Activated CD4-positive, alpha-beta T cell treated with anti-CD3 and anti-CD28 coated beads for 4 hours (primary cell): Measurements from ENCODE around the gene LPAR2.
A peak's percentile ranks its signal among the peaks of the same experiment; 100 is the strongest.
"Not testable (repeated sequence)": the region's sequence is repeated elsewhere in the genome, so short reads cannot be mapped to it uniquely, and the experiment has no call there.

Experiments used
- DNase-seq, 2 donors: peaks; one replicate each; pipeline ENCODE4 v3.0.0-alpha.2; 2020

Gene LPAR2

DNA sequence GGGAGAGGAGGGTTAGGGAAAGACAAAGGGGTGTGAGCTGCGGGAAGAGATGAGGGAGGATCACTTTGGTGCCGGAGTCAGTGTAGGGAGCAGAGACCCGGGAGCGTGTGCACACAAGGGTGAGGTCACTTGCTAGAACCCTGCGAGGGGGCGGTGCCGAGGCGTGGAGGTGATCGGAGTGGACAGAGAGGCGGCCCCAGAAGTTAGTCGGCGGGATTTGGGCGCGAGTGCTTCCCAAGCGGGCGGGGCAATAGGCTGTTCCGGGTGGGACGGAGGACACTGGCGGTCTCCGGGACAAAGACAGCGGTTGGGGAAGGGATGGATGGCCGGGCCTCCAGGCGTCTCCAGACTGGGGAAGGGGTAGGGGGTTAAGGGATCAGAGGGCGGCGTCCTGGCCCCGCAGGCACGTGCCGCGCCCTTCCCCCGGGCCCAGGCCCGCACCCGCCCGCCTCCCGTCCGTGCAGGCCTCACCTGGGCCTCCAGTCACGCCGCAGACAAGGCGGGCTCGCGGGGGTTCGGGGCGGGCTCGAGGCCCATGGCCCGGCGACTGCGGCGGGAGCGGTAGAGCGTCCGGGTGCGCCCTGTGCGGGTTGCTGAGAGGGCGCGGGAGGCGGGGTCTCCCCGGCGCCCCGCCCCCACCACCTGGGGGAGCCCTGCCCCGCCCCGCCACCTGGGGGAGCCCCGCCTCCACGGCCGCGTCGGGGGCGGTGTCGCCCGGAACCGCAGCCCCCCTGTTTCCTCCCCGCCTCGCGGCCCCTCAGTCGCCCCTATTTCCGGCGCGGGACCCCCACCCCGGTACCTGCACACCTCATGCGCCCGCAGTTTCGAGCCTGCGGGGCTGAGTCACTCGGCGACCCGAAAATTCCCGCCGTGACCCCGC lies at the start of gene LPAR2:
Gene LPAR2, minus strand, starts transcription at position 600 of the 880 bp plus-strand sequence. CDS start 945 bp downstream, outside the sequence.
- DNase-seq, result peak; percentile 76 to 80

DNA sequence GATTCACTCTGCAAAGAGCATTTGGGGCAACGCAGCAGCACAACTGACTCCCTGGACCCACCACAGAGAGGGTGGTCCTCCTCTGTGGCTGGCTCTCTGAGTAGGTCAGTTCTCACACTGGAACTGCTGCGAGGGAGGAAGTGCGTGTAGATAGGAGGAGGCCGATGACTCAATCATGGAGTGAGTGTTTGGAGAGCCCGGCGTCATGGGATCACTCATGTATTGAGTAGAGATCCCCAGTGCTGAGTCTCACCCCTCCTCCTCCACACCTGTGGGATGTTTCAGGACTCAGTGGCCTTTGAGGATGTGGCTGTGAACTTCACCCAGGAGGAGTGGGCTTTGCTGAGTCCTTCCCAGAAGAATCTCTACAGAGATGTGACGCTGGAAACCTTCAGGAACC lies 49.6 kb upstream of the LPAR2 start:
- DNase-seq, result no peak

DNA sequence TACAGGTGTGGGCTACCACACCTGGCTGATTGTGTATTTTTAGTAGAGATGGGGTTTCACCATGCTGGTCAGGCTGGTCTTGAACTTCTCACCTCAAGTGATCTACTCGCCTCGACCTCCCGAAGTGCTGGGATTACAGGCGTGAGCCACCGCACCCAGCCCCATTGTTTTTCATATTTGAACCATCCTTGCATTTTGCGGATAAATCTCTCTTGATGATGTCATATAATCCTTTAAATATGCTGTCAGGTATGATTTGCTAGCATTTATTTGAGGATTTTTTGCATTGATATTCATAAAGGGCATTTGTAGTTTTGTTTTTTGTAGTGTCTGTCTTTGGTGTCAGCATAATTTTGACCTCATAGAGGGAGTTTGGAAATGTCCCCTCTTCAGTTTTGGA lies 46.3 kb upstream of the LPAR2 start:
- no peak for DNase-seq

DNA sequence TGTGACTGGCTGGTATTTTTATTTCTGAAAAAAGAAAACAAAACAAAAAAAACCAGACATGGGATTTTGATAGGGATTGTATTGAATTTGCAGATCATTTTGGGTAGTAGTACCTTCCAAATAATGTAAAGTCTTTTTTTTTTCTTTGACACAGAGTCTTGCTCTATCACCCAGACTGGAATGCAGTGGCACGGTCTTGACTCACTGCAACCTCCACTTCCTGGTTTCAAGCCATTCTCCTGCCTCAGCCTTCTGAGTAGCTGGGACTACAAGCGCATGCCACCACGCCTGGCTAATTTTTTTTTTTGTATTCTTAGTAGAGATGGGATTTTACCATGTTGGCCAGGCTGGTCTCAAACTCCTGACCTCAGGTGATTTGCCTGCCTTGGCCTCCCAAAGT lies 44.8 kb upstream of the LPAR2 start:
- no peak for DNase-seq

DNA sequence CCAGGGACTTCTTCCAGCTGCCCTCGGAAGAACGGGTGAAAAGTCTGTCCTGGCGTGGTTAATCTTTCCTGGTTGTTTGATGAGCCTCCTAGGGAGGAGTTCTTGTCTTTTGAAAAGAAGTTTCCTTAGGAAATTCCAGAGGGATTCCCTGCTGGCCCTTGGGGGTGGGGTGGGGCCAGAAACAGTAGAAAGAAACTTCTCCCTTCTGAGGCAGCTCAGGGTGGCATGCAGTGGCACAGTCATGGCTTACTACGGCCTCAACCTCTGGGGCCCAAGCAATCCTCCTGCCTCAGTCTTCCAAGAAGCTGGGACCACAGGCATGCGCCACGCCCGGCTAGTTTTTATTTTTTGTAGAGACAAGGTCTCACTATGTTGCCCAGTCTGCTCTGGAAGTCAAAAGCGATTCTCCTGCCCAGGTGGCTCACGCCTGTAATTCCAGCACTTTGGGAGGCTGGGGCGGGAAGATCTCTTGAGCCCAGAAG lies 42.1 kb upstream of the LPAR2 start:
- DNase-seq, result no peak

DNA sequence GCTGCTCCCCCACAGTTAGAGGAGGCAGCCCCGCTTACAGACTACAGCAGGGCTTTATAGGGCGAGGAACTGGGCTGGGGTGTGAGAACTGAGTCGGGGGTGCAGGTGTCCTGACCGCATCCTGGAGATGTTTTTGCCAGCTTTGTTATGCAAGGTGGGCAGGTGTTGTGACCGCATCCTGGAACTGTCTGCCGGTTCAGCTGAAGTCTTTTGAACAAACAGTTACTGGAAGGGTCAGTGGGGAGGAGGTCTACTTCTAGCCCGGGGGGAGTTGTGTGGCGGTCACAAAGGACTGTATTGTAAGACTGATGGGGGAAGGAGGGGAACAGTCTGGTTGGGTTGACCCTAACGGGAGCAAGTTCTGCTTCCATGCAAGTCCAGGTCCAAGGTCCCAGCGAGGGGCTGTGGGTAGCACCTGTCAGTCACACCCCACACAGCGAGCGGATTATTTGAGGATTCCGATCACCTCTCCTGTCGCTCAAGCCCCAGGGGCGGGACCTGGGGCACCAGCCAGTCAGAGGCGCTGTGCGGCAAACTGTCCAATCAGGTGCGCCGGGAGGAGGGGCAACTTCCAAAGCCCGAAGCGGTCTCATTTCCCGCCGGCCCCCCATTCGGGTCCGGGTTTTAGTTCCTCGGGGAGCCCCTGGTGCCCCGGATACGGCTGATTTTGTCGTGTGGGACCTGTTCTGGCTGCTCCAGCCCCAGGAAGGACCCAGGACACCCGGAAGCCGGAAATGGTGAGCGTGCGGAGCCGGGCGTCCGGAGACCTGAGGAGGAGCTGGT lies 40.4 kb upstream of the LPAR2 start, which contains the start of gene ZNF101:
Gene ZNF101, plus strand, starts transcription at position 610 of the 783 bp plus-strand sequence. Its CDS starts 125 bp downstream, at position 735.
- DNase-seq, result peak; percentile 92

DNA sequence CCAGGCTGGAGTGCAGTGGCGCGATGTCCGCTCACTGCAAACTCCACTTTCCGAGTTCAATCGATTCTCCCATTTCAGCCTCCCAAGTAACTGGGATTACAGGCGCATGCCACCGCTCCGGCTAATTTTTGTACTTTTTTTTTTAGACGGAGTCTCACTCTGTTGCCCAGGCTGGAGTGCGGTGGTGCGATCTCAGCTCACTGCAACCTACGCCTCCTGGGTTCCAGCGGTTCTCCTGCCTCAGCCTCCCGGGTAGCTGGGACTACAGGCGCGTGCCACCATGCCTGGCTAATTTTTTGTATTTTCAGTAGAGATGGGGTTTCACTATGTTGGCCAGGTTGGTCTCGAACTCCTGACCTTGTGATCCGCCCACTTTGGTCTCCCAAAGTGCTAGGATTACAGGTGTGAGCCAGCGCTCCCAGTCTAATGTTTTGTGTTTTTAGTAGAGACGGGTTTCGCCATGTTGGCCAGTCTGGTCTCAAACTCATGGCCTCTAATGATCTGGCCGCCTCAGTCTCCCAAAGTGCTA lies 37.5 kb upstream of the LPAR2 start:
- not testable (repeated sequence) for DNase-seq

DNA sequence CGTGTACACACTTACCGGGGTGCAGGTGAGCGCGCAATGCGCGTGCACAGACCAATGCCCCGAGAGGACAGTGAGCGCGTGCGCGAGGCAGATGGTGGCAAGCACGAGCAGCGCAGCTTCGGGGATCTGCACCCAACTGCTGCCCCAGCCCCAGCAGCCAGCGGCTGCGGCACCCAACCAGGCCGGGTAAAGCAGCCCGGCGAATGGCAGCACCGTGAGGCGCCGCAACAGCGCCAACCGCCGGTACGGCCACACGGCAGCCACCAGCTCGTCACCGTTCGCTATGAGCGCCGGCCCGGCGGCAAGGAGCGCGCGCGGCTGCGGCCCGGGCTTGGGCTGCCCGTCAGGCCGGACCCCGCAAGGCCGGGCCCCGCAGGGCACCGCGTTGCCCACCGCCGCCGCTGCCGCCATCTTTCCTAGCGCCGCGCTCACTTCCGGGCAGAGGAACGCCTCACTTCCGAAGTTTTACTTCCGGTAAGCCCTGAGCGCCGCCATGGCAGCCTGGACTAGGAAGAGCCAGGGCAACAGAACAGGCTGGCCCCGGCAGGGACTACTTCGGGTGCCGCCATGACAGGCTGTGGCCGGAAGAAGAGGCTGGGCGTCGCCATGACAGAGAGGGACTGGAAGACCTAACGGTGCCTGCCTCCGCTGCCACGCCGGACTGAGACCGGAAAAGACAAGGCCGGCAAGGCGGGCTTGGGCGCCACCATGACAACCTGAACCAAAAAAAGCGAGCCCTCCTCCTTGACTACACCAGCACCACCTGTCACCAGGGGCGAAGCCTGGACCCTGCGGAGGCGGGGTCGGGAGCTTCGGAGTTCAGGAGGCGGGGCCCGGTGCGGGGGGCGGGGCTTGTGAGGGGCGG lies 35.5 kb upstream of the LPAR2 start, which contains the start of gene ATP13A1:
Gene ATP13A1, minus strand, starts transcription at position 421 of the 865 bp plus-strand sequence. Its CDS starts 10 bp downstream, at position 411.
- peak; percentile 90 to 95 for DNase-seq

DNA sequence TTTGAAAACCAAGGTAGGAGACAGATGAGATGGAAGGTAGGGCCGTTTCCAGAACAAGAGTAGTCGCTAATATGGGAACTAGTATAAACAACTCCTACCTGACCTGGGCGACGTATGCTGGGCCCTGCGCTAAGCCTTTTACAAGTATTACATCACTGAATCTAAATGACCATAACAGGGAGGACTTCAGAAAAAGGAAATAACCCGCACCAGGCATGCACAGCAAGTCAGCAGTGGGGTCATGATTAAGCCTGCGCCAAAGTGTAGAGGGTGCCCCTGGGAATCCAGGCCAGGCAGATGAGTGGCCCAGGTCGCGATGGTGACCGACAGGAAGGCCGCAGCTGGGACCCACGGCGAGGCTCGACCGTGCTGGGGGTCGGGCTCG lies 34.8 kb upstream of the LPAR2 start:
- no peak for DNase-seq

DNA sequence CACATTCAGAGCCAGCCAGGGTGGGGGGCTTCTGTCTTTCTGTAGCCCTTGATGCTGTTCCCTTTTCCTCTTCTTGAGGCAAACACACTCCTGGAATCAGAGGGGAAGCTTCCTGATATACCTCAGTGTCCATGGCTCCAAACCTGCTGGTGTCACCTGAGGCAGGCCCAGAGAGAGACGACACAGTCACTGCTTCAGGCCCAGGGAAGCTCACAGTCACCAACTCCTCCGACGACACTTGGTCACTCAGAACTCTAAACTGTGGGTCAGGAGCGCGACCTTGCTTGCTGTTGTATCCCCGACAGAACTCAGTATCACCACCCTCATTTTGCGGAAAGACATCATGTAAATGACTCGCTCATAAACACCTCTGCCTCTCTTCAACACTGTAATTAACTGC lies 34.3 kb upstream of the LPAR2 start:
- no peak for DNase-seq

DNA sequence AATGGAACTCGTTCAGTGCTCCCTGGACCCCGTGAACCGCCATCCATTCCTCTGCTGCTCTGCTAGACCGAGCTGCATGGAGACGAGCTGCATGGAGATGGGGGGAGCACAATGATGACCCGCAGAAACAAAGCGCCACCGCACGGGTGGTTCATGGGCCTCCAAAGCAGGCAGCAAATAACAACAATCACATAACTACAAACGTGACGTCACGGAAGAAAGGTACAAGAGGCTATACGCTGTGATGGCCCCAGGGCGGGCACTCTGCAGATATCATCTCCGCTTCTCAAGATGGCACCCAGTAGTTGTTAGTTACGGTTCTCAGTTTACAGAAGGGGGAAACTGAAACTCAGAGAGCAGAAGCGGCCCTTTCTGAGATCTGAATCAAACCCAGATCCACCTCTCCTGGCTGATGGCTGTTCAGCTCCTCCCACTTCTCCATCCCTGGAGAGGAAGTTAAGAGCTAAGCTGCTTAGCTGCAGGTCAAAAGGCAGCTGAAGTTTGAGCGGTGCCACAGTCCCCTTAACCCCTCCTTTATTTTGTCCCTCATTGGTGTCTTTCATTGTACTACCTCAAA lies 33.7 kb upstream of the LPAR2 start:
- DNase-seq, result no peak

DNA sequence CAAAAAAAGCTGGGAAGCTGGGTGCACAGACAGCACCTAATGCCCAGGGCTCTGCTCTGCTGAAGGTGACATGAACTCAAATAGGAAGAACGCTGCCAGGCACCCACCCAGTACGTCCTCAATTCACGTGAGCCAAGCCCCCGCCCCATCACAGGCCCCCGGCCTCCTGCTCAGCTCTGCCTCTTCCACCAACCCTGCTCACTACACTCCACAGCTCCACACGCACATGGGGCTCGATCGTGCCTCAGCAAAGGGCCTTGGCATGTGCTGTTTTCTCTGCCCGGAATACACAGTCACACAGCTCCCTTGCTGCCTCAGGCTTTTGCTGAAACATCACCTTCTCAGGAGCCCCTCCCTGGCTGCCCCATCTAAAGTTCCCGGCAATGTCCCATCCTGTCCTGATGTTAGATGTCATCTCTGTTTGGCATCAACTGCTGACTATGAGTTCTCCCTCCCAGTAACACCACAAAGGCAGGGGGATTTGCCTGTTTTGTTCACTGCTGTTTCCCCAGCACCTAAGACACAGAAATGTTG lies 33.2 kb upstream of the LPAR2 start:
- no peak for DNase-seq

DNA sequence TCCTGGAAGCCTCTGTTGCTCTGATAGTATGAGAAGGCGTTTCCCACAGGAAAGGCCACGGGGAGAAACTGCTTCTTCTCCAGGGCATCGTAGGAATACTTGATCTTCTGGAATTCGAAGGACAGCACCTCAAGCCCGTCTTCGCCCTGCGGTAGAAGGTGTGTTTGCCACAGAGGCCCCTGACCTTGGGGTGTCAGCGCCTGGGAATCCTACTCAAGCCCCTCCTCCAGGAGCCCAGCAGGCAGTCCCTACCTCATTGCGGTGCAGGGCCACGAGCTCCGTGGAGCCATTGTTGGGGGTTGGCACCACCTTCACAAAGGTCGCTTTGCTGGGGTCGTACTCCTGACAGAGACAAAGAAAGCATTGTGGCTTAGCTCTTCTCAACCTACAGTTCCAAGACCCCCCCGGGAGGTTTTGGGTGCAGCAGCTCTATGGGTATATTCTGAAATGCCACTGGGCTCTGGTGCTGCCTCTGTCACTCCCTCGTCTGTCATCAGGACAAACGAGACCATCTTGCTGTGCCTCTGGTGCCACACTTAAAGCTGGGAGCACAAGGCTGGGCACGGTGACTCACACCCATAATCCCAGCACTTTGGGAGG lies 31.7 kb upstream of the LPAR2 start:
- no peak for DNase-seq

DNA sequence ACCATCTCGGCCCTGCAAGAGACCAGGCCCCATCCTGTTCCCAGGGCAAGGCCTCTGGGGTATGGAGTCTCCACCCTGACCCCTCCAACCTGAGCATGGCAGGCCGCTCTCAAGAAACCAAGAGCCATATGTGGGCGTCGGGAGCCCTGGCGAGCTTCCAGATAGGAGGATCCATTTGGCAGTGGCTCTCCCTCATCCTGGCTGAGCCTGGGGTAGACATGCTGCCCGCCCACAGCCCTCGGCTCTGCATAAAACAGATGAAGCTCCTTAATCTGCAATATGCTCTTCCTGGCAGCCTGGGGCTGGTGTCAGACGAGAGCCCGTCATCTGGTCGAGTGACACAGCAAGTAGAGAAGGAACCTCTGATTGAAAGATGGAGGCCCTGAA lies 29.4 kb upstream of the LPAR2 start:
- no peak for DNase-seq

DNA sequence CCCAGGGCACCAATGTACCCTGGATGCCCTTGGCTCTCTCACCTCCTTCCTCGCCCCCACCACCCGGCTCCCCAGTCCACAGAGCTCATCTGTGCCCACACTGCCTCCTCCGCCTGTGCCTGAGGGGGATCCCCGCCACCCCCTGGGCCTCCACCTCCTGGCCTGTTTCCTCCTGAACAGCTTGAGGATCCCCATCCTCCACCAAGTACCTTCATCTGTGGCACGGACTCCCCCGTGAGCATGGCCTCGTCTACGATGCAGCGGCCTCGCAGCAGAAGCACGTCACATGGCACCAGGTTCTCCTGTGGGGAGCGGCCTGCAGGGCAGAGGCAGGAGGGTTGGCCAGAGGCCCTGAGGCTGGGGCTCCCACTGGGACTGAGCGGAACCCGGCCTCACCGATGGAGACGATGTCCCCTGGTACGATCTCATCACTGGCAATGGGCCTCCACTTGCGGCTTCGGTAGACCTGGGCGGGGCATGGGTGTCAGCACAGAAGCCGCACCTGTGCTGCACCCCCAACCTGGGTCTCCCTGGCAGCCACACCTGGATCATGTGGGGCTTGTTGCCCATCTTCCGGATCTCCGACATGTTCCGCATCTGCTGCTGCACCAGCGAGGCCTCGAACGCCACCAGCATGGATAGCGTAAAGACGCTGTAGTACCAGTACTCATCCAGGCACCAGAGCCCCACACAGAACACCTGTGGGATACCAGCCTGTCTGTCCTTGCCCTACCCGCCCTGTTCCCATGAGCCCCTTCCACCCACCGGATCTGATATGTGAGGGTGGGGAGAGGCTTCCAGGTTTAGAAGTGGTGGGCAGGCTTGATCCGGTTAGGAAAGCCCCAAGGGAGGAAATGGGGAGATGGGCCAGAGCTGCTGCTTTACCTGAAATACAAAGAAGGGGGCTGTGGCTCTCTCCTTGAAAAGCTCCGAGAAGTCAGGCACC lies 28.7 kb upstream of the LPAR2 start:
- no peak for DNase-seq

DNA sequence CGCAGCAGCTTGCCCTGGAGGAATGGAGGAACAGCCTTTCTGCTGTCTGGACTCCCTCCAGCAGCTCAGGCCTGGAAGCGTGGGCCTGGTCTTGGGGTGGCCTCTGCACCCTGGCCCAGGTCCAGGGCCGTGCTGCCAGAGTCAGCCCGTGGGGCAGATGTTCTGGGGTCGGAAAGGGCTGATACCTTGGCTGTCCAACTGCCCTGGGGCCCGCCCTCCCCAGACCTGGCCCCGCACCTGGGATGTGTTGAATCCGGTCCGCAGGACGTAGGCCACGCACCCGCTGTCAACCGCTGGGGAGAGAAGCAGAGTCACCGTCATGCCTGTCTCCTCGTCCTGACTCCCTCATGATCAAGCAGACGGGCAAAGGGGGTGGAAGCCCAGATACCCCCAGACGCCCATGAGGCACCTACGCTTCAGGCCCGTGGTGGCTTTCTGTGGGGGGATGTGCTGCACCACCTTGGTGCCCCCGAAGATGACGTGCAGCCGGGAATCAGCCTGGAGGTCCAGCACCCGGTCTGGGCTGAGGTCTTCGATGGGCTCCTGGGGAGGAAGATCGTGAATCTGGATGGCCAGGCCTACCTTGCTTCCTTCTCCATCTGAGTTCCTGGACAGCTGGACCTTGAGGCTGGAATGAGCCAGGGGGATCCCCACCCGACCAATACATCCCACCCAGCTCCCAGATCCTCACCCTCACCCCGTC lies 27.8 kb upstream of the LPAR2 start:
- no peak for DNase-seq

DNA sequence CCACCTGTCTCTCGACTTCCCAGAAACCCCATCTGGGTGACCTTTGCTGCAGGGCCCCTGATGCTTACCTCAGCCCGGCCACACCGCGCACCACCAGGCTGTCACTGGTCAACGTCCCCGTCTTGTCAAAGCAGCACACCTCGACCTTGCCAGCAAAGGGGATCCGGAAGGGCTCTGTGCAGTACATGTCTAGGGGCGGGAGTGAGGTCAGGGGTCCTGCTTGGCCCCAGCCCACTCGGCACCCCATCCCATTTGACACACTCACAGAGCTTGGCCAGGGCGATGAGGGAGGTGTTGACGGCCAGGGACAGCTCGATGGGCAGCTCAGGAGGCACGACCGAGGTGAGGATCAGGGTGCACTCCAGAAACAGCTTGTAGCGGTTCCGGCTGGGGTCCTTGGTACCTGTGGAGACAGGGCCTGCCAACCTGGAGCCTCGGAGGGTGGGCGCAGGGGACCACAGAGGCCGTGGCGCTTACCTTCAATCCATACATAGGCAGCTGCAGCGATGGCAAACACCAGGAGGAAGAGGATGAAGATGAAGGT lies 27.1 kb upstream of the LPAR2 start:
- no peak for DNase-seq

DNA sequence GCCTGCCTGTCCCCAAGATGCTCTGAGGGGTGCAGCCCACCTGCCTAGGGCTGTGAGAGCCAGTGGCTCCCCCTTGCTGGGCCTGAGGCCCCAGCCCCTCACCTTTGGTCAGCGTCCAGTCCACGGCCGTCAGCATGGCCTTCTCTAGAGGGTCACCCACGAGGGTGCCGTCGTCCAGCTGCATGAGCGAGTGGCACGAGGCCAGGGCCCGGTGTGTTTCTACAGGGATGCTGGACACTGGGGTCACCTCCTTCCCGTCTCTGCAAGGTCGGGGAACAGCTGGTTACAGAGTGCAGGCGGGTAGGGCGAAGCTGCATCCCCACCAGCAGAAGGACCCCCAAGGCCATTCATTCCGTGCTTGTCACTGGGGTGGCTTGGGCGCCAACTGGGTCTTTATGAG lies 26.4 kb upstream of the LPAR2 start:
- DNase-seq, result no peak

DNA sequence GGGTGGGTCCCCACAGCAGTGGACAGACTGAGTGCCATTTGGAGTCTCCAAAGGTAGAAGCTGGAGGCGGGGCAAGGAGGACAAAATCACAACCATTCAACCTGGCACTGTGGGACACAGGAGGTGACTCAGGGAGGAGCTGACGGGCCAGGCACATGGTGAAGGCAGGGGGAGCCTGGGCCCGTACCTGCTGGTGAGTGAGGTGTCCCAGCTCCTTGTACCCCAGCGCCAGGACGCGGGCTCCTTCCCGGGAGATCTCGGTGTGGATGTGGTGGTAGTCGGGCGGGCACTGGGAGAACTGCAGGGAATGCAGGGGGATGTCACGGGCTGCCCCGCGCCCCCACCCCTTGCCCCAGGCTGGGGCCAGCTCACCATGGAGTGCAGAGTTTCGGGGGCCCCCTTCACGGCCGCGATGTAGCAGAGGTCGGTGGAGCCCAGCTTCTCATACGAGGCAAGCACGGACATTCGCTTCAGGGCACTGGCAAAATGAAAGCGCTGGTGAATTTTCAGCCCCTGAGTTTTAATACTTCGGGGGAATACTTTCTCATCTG lies 25.7 kb upstream of the LPAR2 start:
- DNase-seq, result no peak
